Left lung (tissue), 10 donors: Measurements from ENCODE around the gene ASB2. TPM values are rescaled to one million over a fixed set of nuclear protein-coding genes. Genes with fewer than 3 reads are reported as not detected.

Source experiments
- ATAC-seq: fragments of 200-7000 bp; cut with Tn5 transposase; one replicate; pipeline ENCODE4 v1.9.1; 2020; ENCODE audit warnings: moderate library complexity
- DNase-seq, 4 donors: peaks; one replicate each; pipeline ENCODE4 v3.0.0-alpha.2; 2013 to 2020
- H3K27ac ChIP-seq, 2 donors: fragments of 200-600 bp; sonication (generic) in 1 of 2; one replicate each; pipeline versions ENCODE4 v1.5.0 to v1.8.0; 2020 to 2021
- H3K27me3 ChIP-seq, 2 donors: fragments of 200-600 bp; sonication (generic) in 1 of 2; one replicate each; pipeline versions ENCODE4 v1.5.0 to v1.8.0; 2020 to 2021
- H3K36me3 ChIP-seq, 2 donors: fragments of 200-600 bp; sonication (generic) in 1 of 2; one replicate each; pipeline versions ENCODE4 v1.5.0 to v1.8.0; 2020 to 2021
- H3K4me1 ChIP-seq, 2 donors: fragments of 200-600 bp; one replicate each; pipeline ENCODE4 v1.8.0; 2021
- H3K4me3 ChIP-seq, 2 donors: fragments of 200-600 bp; sonication (generic) in 1 of 2; one replicate each; pipeline versions ENCODE4 v1.5.0 to v1.8.0; 2020 to 2021; ENCODE audit warnings: mild to moderate bottlenecking in 1 of 2
- H3K9me3 ChIP-seq, 2 donors: fragments of 200-600 bp; sonication (generic) in 1 of 2; one replicate each; pipeline versions ENCODE4 v1.5.0 to v1.8.0; 2020 to 2021
- CTCF ChIP-seq, 2 donors: fragments of 200-600 bp; sonication (generic) in 1 of 2; IDR thresholded peaks; one replicate each; pipeline versions ENCODE4 v1.5.0 to v1.8.0; 2021; ENCODE audit warnings: antibody characterized with exemption in 2 of 2
- intact Hi-C, 2 donors: fragments of 100-400 bp; cut with DNase I; formaldehyde crosslinking; loops; one replicate each; pipeline versions ENCODE4 v1.11.2 to v1.14.2; 2022
- polyA plus RNA-seq, 6 donors: library from polyadenylated mRNA; unstranded; fragments of 120-200 nt; gene quantifications; one replicate each; pipeline ENCODE4 v1.2.1, GENCODE V29; 2013; ENCODE audit not compliant: insufficient read length in 6 of 6
- total RNA-seq, 2 donors: library from RNA; stranded (reverse); fragmentation: NEBNext Ultra II Directional; extraction: Animal tissue kit (Norgen Biotek cat#: 25700); gene quantifications; one replicate each; pipeline ENCODE4 v1.2.1, GENCODE V29; 2021
- donor health status: DM: no; HTN: yes; CAD: no.
- donor health status: DM: no; HTN: no; CAD: no.

ASB2 gene
- total and polyA plus RNA-seq, 8 donors, result 0.81 to 3.2 (median 1.6) TPM

GRCh38 chr14:93901813-93902212 is 74.6 kb downstream of the ASB2 start:
- no peaks in the 10 kb centered on the region for H3K9me3 ChIP-seq
- H3K27ac ChIP-seq, result no peak overlapping the region
- DNase-seq (no peak), ATAC-seq (no peak)
- no peak overlapping the region for H3K4me3 ChIP-seq
- TF ChIP-seq CTCF (IDR thresholded peaks at IDR 0.05), result no peak
- H3K27me3 ChIP-seq, result peaks cover 0 to 22% of the 10 kb centered on the region in 2 donors
- H3K36me3 ChIP-seq, result no peaks in the 10 kb centered on the region
- H3K4me1 ChIP-seq, result no peaks in the 10 kb centered on the region
- intact Hi-C loops, result no loop called here

GRCh38 chr14:93898731-93899130 is 77.6 kb downstream of the ASB2 start:
- Histone ChIP-seq H3K36me3 (no peaks in the 10 kb centered on the region), H3K4me3 (no peak overlapping the region), H3K27me3 (peaks cover 0 to 14% of the 10 kb centered on the region in 2 donors), H3K4me1 (no peaks in the 10 kb centered on the region), H3K9me3 (no peaks in the 10 kb centered on the region), H3K27ac (no peak overlapping the region)
- no peak for TF ChIP-seq CTCF (IDR thresholded peaks at IDR 0.05)
- intact Hi-C loops, result no loop called here
- DNase-seq (peak in 1 of 4 donors; percentile 70), ATAC-seq (no peak)

- Histone ChIP-seq H3K27ac (no peak overlapping the region), H3K27me3 (peaks cover 0 to 8% of the 10 kb centered on the region in 2 donors), H3K9me3 (no peaks in the 10 kb centered on the region), H3K36me3 (no peaks in the 10 kb centered on the region), H3K4me3 (no peak overlapping the region), H3K4me1 (no peaks in the 10 kb centered on the region)
- no peak for TF ChIP-seq CTCF (IDR thresholded peaks at IDR 0.05)
- no peak for DNase-seq
- intact Hi-C loops, result no loop called here
- no peak for ATAC-seq
These were observed 78.2 kb downstream of the ASB2 start for GRCh38 chr14:93898081-93898611.

GRCh38 chr14:93897476-93897845 is 78.9 kb downstream of the ASB2 start:
- H3K36me3 ChIP-seq, result no peaks in the 10 kb centered on the region
- H3K27me3 ChIP-seq, result peaks cover 0 to 6% of the 10 kb centered on the region in 2 donors
- TF ChIP-seq CTCF (IDR thresholded peaks at IDR 0.05), result no peak
- H3K27ac ChIP-seq, result no peak overlapping the region
- intact Hi-C loops, result no loop called here
- no peak overlapping the region for H3K4me3 ChIP-seq
- ATAC-seq (no peak), DNase-seq (no peak)
- H3K9me3 ChIP-seq, result no peaks in the 10 kb centered on the region
- no peaks in the 10 kb centered on the region for H3K4me1 ChIP-seq

- DNase-seq, result no peak
- TF ChIP-seq CTCF (IDR thresholded peaks at IDR 0.05), result no peak
- Histone ChIP-seq H3K4me1 (no peaks in the 10 kb centered on the region), H3K27me3 (peaks cover 0 to 17% of the 10 kb centered on the region in 2 donors), H3K9me3 (no peaks in the 10 kb centered on the region), H3K36me3 (no peaks in the 10 kb centered on the region), H3K4me3 (no peak overlapping the region), H3K27ac (no peak overlapping the region)
- ATAC-seq, result no peak
- intact Hi-C loops, result no loop called here
These were observed 81.3 kb downstream of the ASB2 start for GRCh38 chr14:93895023-93895604.
